GM19240 (cell line): Measurements from ENCODE around the gene IGF1R.
"Not testable (repeated sequence)": the region's sequence is repeated elsewhere in the genome, so short reads cannot be mapped to it uniquely, and the experiment has no call there.

ENCODE experiments used
- DNase-seq: peaks from one replicate; pipeline ENCODE4 v3.0.0; 2011; ENCODE audit warnings: low spot score; ENCODE audit not compliant: insufficient read length

The IGF1R gene

GRCh38 chr15:98956796-98957553 is 308.6 kb downstream of the IGF1R start:
- DNase-seq = no peak

- no peak for DNase-seq
Measured at GRCh38 chr15:98957655-98958054, 309.3 kb downstream of the IGF1R start.

GRCh38 chr15:98958076-98958475 is 309.7 kb downstream of the IGF1R start:
- no peak for DNase-seq

GRCh38 chr15:98958918-98959639 is 310.7 kb downstream of the IGF1R start:
- DNase-seq = no peak

GRCh38 chr15:98959640-98960007 is 311.3 kb downstream of the IGF1R start:
- no peak for DNase-seq

- no peak for DNase-seq
Measured at GRCh38 chr15:98960555-98961050, 312.3 kb downstream of the IGF1R start.

GRCh38 chr15:98963444-98963843 is 315.1 kb downstream of the IGF1R start:
- DNase-seq = no peak

- DNase-seq = no peak
Measured at GRCh38 chr15:98964466-98965133, 316.3 kb downstream of the IGF1R start.

GRCh38 chr15:98965134-98965491 is 316.8 kb downstream of the IGF1R start:
- not testable (repeated sequence) for DNase-seq

GRCh38 chr15:98965597-98965996 is 317.3 kb downstream of the IGF1R start:
- DNase-seq = no peak

GRCh38 chr15:98966091-98966787 is 317.9 kb downstream of the IGF1R start:
- DNase-seq = no peak

GRCh38 chr15:98967096-98967495 is 318.8 kb downstream of the IGF1R start:
- DNase-seq = no peak

GRCh38 chr15:98967916-98968315 is 319.6 kb downstream of the IGF1R start:
- DNase-seq = no peak

- DNase-seq = no peak
Measured at GRCh38 chr15:98968576-98968975, 320.2 kb downstream of the IGF1R start.

- DNase-seq = no peak
Measured at GRCh38 chr15:98969126-98969735, 320.9 kb downstream of the IGF1R start.

- DNase-seq = no peak
Measured at GRCh38 chr15:98970799-98971198, 322.5 kb downstream of the IGF1R start.

- no peak for DNase-seq
Measured at GRCh38 chr15:98976500-98976899, 328.2 kb downstream of the IGF1R start.

- no peak for DNase-seq
Measured at GRCh38 chr15:98977441-98977840, 329.1 kb downstream of the IGF1R start.

GRCh38 chr15:98978153-98978552 is 329.8 kb downstream of the IGF1R start:
- DNase-seq = no peak

GRCh38 chr15:98980899-98981228 is 332.5 kb downstream of the IGF1R start:
- DNase-seq = no peak
